GM18520 (cell line): Measurements from ENCODE around the gene KCNIP1.
"Not testable (repeated sequence)": the region's sequence is repeated elsewhere in the genome, so short reads cannot be mapped to it uniquely, and the experiment has no call there.

Experiments
- ATAC-seq: cut with Tn5 transposase; IDR thresholded peaks from one replicate; pipeline ENCODE4 v1.9.1; 2021; ENCODE audit not compliant: unreplicated experiment

The KCNIP1 gene

GRCh38 chr5:170762298-170762697 is 258.5 kb downstream of the KCNIP1 start:
- ATAC-seq, result not testable (repeated sequence)

GRCh38 chr5:170765868-170766267 is 262.0 kb downstream of the KCNIP1 start:
- not testable (repeated sequence) for ATAC-seq

- no peak for ATAC-seq
Observed at GRCh38 chr5:170769246-170769645, 265.4 kb downstream of the KCNIP1 start.

GRCh38 chr5:170769898-170770416 is 266.1 kb downstream of the KCNIP1 start:
- no peak for ATAC-seq

GRCh38 chr5:170771496-170771895 is 267.7 kb downstream of the KCNIP1 start:
- no peak for ATAC-seq

GRCh38 chr5:170773024-170773985 is 269.5 kb downstream of the KCNIP1 start:
- ATAC-seq, result no peak

GRCh38 chr5:170774831-170775230 is 271.0 kb downstream of the KCNIP1 start:
- no peak for ATAC-seq

- ATAC-seq, result no peak
Observed at GRCh38 chr5:170781946-170782345, 278.1 kb downstream of the KCNIP1 start.

GRCh38 chr5:170782438-170782837 is 278.6 kb downstream of the KCNIP1 start:
- ATAC-seq, result no peak

- ATAC-seq, result no peak
Observed at GRCh38 chr5:170783498-170784247, 279.9 kb downstream of the KCNIP1 start, which contains the start of gene GABRP. GABRP (plus strand) TSS chr5:170783725; CDS start chr5:170788616, 4,891 bp downstream.

- ATAC-seq, result no peak
Observed at GRCh38 chr5:170785416-170785815, 281.6 kb downstream of the KCNIP1 start.
